ENCODE measurements around the gene UNCX. TPM values are rescaled to one million over a fixed set of nuclear protein-coding genes. Genes with fewer than 3 reads are reported as not detected.

Gene UNCX
- total and polyA plus RNA-seq, 11 donors = not detected

DNA sequence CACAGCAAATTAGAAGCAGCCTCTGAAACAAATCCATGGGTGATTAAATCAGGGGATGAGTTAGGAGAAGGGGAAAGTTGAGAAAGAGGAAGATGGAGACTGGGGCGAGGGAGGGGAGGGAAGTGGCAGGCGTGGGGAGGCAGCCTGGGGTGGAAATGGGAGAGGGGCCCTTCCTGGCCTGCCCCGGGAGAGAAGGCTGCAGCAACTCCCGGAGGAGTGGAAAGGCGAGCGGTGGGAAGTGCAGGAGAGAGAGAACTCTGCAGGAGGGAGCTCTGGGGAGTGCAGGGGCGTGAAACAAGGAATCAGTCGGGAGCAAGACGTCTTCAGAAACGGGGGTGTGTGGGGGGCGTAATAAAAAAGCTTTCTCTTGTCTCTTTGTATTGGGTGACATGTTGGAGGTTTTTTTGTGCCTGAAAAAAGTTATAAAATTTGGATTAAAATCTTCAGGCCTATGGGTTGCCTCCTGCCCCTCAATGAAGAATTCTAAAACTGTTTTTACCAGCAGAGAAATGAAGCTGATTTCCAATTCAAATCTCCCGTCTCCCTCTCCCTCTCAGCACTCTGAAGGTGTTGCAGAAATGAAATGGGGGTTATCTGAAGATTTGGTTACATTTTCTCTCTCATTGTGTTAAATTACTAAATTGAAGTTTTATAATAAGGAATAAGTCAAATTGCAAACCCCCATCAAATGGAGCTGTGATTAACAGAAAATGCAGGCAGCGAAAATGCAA is 4.7 kb upstream of the UNCX start:
- no peak overlapping the region for H3K27ac ChIP-seq
- TF ChIP-seq, protein P1, sequence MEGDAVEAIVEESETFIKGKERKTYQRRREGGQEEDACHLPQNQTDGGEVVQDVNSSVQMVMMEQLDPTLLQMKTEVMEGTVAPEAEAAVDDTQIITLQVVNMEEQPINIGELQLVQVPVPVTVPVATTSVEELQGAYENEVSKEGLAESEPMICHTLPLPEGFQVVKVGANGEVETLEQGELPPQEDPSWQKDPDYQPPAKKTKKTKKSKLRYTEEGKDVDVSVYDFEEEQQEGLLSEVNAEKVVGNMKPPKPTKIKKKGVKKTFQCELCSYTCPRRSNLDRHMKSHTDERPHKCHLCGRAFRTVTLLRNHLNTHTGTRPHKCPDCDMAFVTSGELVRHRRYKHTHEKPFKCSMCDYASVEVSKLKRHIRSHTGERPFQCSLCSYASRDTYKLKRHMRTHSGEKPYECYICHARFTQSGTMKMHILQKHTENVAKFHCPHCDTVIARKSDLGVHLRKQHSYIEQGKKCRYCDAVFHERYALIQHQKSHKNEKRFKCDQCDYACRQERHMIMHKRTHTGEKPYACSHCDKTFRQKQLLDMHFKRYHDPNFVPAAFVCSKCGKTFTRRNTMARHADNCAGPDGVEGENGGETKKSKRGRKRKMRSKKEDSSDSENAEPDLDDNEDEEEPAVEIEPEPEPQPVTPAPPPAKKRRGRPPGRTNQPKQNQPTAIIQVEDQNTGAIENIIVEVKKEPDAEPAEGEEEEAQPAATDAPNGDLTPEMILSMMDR (IDR thresholded peaks at IDR 0.05) = no peak
- TF ChIP-seq POLR2A (IDR thresholded peaks at IDR 0.05) = no peak
- H3K27me3 ChIP-seq = peaks cover 86 to 100% (median 93%) of the 10 kb centered on the region in 9 donors
- ATAC-seq (no peak), DNase-seq (peak in 1 of 5 donors; percentile 42)
- H3K36me3 ChIP-seq = no peaks in the 10 kb centered on the region
- no peak overlapping the region for H3K4me3 ChIP-seq
- peaks cover 0 to 30% (median 4%) of the 10 kb centered on the region in 12 donors for H3K4me1 ChIP-seq
- 10 to 18% (median 14%) methylated on average over 13 of the region's 13 CpGs for WGBS, 4 donors
- intact Hi-C loops (cut with DNase I) = loop anchor here (5.0 to 10.0 kb wide), 5 partner anchors 184 to 247 kb away; no protein-coding TSS in a partner anchor
- H3K9me3 ChIP-seq = no peaks in the 10 kb centered on the region

DNA sequence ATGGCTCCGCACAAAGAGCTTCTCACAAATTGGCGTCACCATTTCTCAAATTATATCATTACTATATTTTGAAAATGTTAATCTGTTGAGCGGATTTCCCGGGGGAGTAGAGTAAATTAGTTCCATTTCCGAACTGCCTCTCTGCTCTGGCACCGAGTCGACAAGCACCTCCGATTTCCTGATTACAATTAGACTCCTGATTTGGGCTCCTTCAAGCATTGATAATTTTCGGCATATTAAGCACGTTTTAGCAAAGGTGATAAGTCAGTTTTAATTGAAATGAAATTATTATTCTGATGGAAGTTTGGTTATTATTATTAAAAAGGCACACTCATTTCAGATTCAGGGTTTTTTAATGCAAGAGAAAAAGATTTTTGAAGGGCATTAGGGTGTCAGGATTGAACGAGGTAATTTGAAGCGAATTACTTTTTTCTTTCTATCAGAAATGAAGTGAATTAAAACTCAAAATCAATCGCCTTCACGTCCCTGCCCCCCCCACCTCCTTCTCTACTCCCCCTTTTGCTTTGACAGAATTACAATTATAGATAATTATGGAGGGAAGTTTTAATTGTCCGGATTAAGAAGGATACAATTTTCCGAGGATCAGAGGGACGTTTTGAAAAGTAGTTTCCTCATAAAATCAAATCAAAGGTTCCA is 4.0 kb upstream of the UNCX start:
- H3K27me3 ChIP-seq = peaks cover 86 to 100% (median 92%) of the 10 kb centered on the region in 9 donors
- DNase-seq (no peak), ATAC-seq (no peak)
- peaks cover 0 to 35% (median 4%) of the 10 kb centered on the region in 12 donors for H3K4me1 ChIP-seq
- WGBS, 4 donors = 6 to 12% (median 11%) methylated on average over 17 of the region's 17 CpGs
- H3K9me3 ChIP-seq = no peaks in the 10 kb centered on the region
- H3K4me3 ChIP-seq = no peak overlapping the region
- intact Hi-C loops (cut with DNase I) = loop anchor here (5.0 to 10.0 kb wide), 5 partner anchors 184 to 246 kb away; no protein-coding TSS in a partner anchor
- no peak for TF ChIP-seq POLR2A (IDR thresholded peaks at IDR 0.05)
- TF ChIP-seq, protein P1 (IDR thresholded peaks at IDR 0.05) = no peak
- no peak overlapping the region for H3K27ac ChIP-seq
- H3K36me3 ChIP-seq = no peaks in the 10 kb centered on the region

DNA sequence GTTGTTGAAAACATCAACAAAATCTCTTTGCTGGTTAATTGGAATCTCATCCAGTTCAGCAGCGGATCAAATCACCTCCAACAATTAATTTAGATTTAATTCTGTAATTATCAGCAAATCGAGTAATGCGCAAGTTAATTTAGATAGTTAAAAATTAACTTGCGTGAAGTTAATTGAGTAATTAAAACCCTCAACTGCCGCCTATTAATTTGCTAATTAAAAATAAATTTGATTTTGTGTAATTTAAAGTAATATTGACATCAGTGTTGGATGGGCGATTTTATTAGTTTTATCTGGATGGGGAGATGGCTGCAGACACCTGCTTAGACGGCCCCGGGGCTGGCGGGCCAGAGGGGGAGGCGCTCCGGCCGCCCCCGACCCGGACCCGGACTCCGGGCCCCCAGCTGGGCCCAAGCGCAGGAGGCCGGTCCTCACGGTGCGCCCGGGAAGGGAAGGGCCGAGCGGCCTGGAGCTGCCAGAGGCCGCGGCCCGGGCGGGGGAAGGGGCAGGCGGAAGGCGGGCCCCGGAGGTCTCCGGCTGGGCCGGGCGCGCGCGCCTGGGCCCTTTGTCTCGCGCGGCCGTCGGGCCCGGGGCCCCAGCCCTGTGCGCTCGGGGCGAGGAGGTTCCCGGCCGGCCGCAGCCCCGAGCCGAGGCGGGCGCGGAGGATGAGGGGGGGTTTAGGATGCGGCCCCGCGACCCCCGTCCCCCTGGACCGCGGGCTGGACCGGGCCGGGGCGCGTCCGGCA is 3.3 kb upstream of the UNCX start:
- H3K9me3 ChIP-seq = no peaks in the 10 kb centered on the region
- H3K4me1 ChIP-seq = peaks cover 0 to 28% (median 3%) of the 10 kb centered on the region in 12 donors
- DNase-seq (peak in 1 of 5 donors; percentile 40), ATAC-seq (no peak)
- 4 to 9% (median 7%) methylated on average over 36 to 64 of the region's 64 CpGs for WGBS, 4 donors
- intact Hi-C loops (cut with DNase I) = loop anchor here (5.0 to 10.0 kb wide), 5 partner anchors 183 to 245 kb away; no protein-coding TSS in a partner anchor
- no peak overlapping the region for H3K27ac ChIP-seq
- peaks cover 86 to 100% (median 92%) of the 10 kb centered on the region in 9 donors for H3K27me3 ChIP-seq
- H3K36me3 ChIP-seq = no peaks in the 10 kb centered on the region
- H3K4me3 ChIP-seq = no peak overlapping the region
- TF ChIP-seq, protein P1 (IDR thresholded peaks at IDR 0.05) = no peak
- TF ChIP-seq POLR2A (IDR thresholded peaks at IDR 0.05) = no peak

Measured in heart left ventricle (tissue), 16 donors.